HEK293 (cell line): ENCODE data around the gene ULBP2.

Experiments used
- CTCF ChIA-PET: fragments of 350-600 bp; formaldehyde crosslinking; extraction: SDS; loops from one replicate; lab custom pipeline; 2021; ENCODE audit warnings: antibody characterized with exemption; lab: Yijun Ruan, JAX
- POLR2A ChIA-PET: fragments of 300-600 bp; formaldehyde crosslinking; extraction: SDS; loops from one replicate; lab custom pipeline; 2020; ENCODE audit warnings: antibody characterized with exemption, inconsistent platforms; lab: Yijun Ruan, JAX
- H3K27ac ChIP-seq: fragments of 200-500 bp; sonication (Bioruptor generic); 2 replicates; pipeline ENCODE4 v1.5.1; 2014; ENCODE audit warnings: low read depth, low read length, control low read depth, inconsistent platforms; ENCODE audit errors: extremely low read depth
- H3K36me3 ChIP-seq, 2 experiments: fragments of 200-500 bp in 1 of 2; sonication (Bioruptor generic) in 1 of 2; 1 replicate in 1 of 2; 2 replicates in 1 of 2; pipeline ENCODE4 v1.5.1; 2014 to 2017; ENCODE audit warnings: inconsistent platforms in 2 of 2, low read length in 2 of 2; ENCODE audit not compliant: control insufficient read depth in 2 of 2, insufficient read depth in 1 of 2
- H3K4me1 ChIP-seq: fragments of 200-500 bp; sonication (Bioruptor generic); 2 replicates; pipeline ENCODE4 v1.5.1; 2014; ENCODE audit warnings: mild to moderate bottlenecking, low read length, inconsistent platforms; ENCODE audit not compliant: control insufficient read depth, insufficient read depth
- H3K4me3 ChIP-seq: 2 replicates; pipeline ENCODE4 v1.5.1; 2011; ENCODE audit warnings: low read depth, mild to moderate bottlenecking, control low read depth, low read length, moderate library complexity
- H3K9me3 ChIP-seq: fragments of 200-500 bp; sonication (Bioruptor generic); 2 replicates; pipeline ENCODE4 v1.5.1; 2014; ENCODE audit warnings: low read depth, low read length, inconsistent platforms; ENCODE audit not compliant: control insufficient read depth, insufficient read depth
- IKZF3 ChIP-seq: fragments of 450-650 bp; IDR thresholded peaks from 2 replicates; pipeline ENCODE4 v1.5.0; 2018; ENCODE audit warnings: missing biosample characterization, mild to moderate bottlenecking, missing genetic modification characterization, moderate library complexity
- KLF7 ChIP-seq: fragments of 450-650 bp; formaldehyde crosslinking; IDR thresholded peaks from 2 replicates; pipeline ENCODE4 v1.5.1; 2016; ENCODE audit warnings: missing biosample characterization, missing genetic modification characterization, borderline replicate concordance
- SCRT1 ChIP-seq: fragments of 450-650 bp; formaldehyde crosslinking; IDR thresholded peaks from 2 replicates; pipeline ENCODE4 v1.5.1; 2016; ENCODE audit warnings: missing biosample characterization, missing genetic modification characterization, borderline replicate concordance
- YY1 ChIP-seq: fragments of 450-650 bp; formaldehyde crosslinking; IDR thresholded peaks from 2 replicates; pipeline ENCODE4 v1.5.1; 2018; ENCODE audit warnings: missing biosample characterization, missing genetic modification characterization
- ZFP37 ChIP-seq: fragments of 450-650 bp; formaldehyde crosslinking; IDR thresholded peaks from 2 replicates; pipeline ENCODE4 v1.5.1; 2016; ENCODE audit warnings: missing biosample characterization, missing genetic modification characterization
- ZNF133 ChIP-seq: fragments of 450-650 bp; formaldehyde crosslinking; IDR thresholded peaks from 2 replicates; pipeline ENCODE4 v1.5.1; 2016; ENCODE audit warnings: missing biosample characterization, missing genetic modification characterization
- ZNF155 ChIP-seq: fragments of 450-650 bp; formaldehyde crosslinking; IDR thresholded peaks from 2 replicates; pipeline ENCODE4 v1.5.1; 2016; ENCODE audit warnings: missing biosample characterization, missing genetic modification characterization
- ZNF214 ChIP-seq: fragments of 450-650 bp; formaldehyde crosslinking; IDR thresholded peaks from 2 replicates; pipeline ENCODE4 v1.5.1; 2017; ENCODE audit warnings: missing biosample characterization, mild to moderate bottlenecking, missing genetic modification characterization, borderline replicate concordance
- ZNF654 ChIP-seq: fragments of 450-650 bp; formaldehyde crosslinking; IDR thresholded peaks from 2 replicates; pipeline ENCODE4 v1.5.1; 2016; ENCODE audit warnings: low read depth, missing biosample characterization, missing genetic modification characterization
- ZSCAN23 ChIP-seq: fragments of 450-650 bp; formaldehyde crosslinking; IDR thresholded peaks from 2 replicates; pipeline ENCODE4 v1.5.1; 2016; ENCODE audit warnings: missing biosample characterization, missing genetic modification characterization
- ZXDB ChIP-seq: fragments of 450-650 bp; formaldehyde crosslinking; IDR thresholded peaks from 2 replicates; pipeline ENCODE4 v1.5.1; 2016; ENCODE audit warnings: missing biosample characterization, missing genetic modification characterization
- TF ChIP-seq, protein P1 (sequence below): fragments of 450-650 bp; formaldehyde crosslinking; IDR thresholded peaks from 2 replicates; pipeline ENCODE4 v1.5.1; 2016; ENCODE audit warnings: missing biosample characterization, missing genetic modification characterization
- TF ChIP-seq, protein P2 (sequence below): fragments of 450-650 bp; formaldehyde crosslinking; IDR thresholded peaks from 2 replicates; pipeline ENCODE4 v1.5.1; 2017; ENCODE audit warnings: missing biosample characterization, missing genetic modification characterization
- TF ChIP-seq, protein P3 (sequence below): fragments of 450-650 bp; formaldehyde crosslinking; IDR thresholded peaks from 2 replicates; pipeline ENCODE4 v1.5.0; 2017; ENCODE audit warnings: missing biosample characterization, missing genetic modification characterization, borderline replicate concordance
- TF ChIP-seq, protein P4 (sequence below): fragments of 450-650 bp; formaldehyde crosslinking; IDR thresholded peaks from 2 replicates; pipeline ENCODE4 v1.5.1; 2016; ENCODE audit warnings: missing biosample characterization, missing genetic modification characterization, low read depth
- TF ChIP-seq, protein P5 (sequence below): fragments of 450-650 bp; formaldehyde crosslinking; IDR thresholded peaks from 2 replicates; pipeline ENCODE4 v1.5.1; 2017; ENCODE audit warnings: missing biosample characterization, mild to moderate bottlenecking, missing genetic modification characterization, moderate library complexity

ULBP2 gene

DNA sequence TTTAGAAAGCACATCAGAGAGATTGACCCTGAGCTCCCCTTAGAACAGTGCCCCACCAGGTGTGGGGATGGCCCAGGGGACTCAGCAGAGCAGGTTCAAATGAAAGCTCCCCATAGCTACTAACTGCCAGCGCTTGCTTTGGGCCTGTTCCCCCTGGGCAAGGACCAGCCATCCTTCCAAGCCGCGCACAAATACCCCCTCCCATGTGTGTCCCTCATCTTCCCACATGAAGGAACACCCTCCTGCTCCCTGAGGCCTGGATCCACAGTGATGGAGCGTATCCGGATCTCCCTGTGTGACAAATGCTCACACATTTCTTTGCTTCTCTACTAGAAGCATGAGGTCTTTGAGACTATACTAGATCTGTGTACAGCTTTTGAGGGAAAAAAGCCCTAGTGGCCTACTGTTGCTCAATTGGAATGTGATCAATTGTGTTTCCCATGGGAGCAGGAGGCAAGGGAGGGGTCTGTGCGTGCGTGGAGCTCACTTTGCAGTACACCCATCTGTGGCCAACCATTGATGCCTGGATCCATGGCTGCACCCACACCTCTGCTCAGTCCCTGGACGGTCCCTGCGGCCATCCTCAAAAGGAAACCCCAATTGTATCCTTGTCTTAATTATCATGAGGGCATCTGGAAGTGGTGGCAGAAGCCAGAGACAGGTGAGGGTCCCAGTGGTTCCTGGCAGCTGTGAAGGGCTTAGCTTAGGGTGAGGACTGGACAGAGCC lies 17.4 kb upstream of the ULBP2 start (continued):
- TF ChIP-seq ZNF214 (tag by site-specific recombination), result no peak
- TF ChIP-seq ZNF133 (tag by site-specific recombination), result no peak
- TF ChIP-seq, protein P1, sequence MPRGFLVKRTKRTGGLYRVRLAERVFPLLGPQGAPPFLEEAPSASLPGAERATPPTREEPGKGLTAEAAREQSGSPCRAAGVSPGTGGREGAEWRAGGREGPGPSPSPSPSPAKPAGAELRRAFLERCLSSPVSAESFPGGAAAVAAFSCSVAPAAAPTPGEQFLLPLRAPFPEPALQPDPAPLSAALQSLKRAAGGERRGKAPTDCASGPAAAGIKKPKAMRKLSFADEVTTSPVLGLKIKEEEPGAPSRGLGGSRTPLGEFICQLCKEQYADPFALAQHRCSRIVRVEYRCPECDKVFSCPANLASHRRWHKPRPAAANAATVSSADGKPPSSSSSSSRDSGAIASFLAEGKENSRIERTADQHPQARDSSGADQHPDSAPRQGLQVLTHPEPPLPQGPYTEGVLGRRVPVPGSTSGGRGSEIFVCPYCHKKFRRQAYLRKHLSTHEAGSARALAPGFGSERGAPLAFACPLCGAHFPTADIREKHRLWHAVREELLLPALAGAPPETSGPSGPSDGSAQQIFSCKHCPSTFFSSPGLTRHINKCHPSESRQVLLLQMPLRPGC (tag by site-specific recombination), result no peak
- no peak for TF ChIP-seq ZNF654
- TF ChIP-seq, protein P2, sequence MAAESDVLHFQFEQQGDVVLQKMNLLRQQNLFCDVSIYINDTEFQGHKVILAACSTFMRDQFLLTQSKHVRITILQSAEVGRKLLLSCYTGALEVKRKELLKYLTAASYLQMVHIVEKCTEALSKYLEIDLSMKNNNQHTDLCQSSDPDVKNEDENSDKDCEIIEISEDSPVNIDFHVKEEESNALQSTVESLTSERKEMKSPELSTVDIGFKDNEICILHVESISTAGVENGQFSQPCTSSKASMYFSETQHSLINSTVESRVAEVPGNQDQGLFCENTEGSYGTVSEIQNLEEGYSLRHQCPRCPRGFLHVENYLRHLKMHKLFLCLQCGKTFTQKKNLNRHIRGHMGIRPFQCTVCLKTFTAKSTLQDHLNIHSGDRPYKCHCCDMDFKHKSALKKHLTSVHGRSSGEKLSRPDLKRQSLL (tag by site-specific recombination), result no peak

DNA sequence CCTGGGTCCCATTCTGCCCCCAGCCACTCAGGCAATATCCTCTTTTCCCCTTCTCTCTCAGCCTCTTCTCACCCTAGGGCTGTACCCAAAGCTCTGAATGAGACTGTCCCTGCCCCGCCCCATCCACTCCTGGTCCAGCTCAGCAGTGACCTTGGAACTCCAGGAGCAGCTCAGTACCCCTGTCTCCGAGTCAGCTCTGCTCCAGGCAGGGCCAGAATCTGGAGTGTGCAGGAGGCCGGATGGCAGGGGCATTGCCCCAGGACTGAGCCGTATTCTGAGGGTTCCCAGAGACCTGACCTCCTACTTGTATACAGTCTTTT lies 16.9 kb upstream of the ULBP2 start:
- no peaks in the 10 kb centered on the region for H3K9me3 ChIP-seq
- POLR2A ChIA-PET, result interaction anchor here (0.7 to 1.2 kb wide), 2 partner anchors 39 to 144 kb away, joined by 3 to 8 read pairs; partner anchors contain the start of genes ULBP1 and ULBP3
- H3K36me3 ChIP-seq, result no peaks in the 10 kb centered on the region
- H3K4me1 ChIP-seq, result no peaks in the 10 kb centered on the region
- no peak overlapping the region for H3K27ac ChIP-seq
- CTCF ChIA-PET, result interaction anchor here (0.6 to 2.5 kb wide), 10 partner anchors 53 to 1411 kb away, joined by 3 to 45 read pairs (median 4); partner anchors contain the start of gene LRP11
- H3K4me3 ChIP-seq, result no peak overlapping the region
- no peak for TF ChIP-seq IKZF3 (tag by site-specific recombination)
- no peak for TF ChIP-seq ZXDB (tag by site-specific recombination)
- no peak for TF ChIP-seq ZFP37 (tag by site-specific recombination)
- TF ChIP-seq SCRT1 (tag by site-specific recombination), result no peak
- TF ChIP-seq, protein P3, sequence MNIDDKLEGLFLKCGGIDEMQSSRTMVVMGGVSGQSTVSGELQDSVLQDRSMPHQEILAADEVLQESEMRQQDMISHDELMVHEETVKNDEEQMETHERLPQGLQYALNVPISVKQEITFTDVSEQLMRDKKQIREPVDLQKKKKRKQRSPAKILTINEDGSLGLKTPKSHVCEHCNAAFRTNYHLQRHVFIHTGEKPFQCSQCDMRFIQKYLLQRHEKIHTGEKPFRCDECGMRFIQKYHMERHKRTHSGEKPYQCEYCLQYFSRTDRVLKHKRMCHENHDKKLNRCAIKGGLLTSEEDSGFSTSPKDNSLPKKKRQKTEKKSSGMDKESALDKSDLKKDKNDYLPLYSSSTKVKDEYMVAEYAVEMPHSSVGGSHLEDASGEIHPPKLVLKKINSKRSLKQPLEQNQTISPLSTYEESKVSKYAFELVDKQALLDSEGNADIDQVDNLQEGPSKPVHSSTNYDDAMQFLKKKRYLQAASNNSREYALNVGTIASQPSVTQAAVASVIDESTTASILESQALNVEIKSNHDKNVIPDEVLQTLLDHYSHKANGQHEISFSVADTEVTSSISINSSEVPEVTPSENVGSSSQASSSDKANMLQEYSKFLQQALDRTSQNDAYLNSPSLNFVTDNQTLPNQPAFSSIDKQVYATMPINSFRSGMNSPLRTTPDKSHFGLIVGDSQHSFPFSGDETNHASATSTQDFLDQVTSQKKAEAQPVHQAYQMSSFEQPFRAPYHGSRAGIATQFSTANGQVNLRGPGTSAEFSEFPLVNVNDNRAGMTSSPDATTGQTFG (tag by site-specific recombination), result no peak
- no peak for TF ChIP-seq KLF7 (tag by site-specific recombination)
- no peak for TF ChIP-seq ZNF155
- TF ChIP-seq, protein P4, sequence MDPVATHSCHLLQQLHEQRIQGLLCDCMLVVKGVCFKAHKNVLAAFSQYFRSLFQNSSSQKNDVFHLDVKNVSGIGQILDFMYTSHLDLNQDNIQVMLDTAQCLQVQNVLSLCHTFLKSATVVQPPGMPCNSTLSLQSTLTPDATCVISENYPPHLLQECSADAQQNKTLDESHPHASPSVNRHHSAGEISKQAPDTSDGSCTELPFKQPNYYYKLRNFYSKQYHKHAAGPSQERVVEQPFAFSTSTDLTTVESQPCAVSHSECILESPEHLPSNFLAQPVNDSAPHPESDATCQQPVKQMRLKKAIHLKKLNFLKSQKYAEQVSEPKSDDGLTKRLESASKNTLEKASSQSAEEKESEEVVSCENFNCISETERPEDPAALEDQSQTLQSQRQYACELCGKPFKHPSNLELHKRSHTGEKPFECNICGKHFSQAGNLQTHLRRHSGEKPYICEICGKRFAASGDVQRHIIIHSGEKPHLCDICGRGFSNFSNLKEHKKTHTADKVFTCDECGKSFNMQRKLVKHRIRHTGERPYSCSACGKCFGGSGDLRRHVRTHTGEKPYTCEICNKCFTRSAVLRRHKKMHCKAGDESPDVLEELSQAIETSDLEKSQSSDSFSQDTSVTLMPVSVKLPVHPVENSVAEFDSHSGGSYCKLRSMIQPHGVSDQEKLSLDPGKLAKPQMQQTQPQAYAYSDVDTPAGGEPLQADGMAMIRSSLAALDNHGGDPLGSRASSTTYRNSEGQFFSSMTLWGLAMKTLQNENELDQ (tag by site-specific recombination), result no peak
- no peak for TF ChIP-seq YY1 (tag by site-specific recombination)
- TF ChIP-seq, protein P5, sequence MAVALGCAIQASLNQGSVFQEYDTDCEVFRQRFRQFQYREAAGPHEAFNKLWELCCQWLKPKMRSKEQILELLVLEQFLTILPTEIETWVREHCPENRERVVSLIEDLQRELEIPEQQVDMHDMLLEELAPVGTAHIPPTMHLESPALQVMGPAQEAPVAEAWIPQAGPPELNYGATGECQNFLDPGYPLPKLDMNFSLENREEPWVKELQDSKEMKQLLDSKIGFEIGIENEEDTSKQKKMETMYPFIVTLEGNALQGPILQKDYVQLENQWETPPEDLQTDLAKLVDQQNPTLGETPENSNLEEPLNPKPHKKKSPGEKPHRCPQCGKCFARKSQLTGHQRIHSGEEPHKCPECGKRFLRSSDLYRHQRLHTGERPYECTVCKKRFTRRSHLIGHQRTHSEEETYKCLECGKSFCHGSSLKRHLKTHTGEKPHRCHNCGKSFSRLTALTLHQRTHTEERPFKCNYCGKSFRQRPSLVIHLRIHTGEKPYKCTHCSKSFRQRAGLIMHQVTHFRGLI (tag by site-specific recombination), result no peak
- TF ChIP-seq ZSCAN23 (tag by site-specific recombination), result no peak
